ENCODE results near the gene PUS7.
"Not testable (repeated sequence)": the region's sequence is repeated elsewhere in the genome, so short reads cannot be mapped to it uniquely, and the experiment has no call there.

The PUS7 gene

GRCh38 chr7:105442214-105442613 lies 79.9 kb downstream of the PUS7 start:
- DNase-seq = not testable (repeated sequence)

DNA sequence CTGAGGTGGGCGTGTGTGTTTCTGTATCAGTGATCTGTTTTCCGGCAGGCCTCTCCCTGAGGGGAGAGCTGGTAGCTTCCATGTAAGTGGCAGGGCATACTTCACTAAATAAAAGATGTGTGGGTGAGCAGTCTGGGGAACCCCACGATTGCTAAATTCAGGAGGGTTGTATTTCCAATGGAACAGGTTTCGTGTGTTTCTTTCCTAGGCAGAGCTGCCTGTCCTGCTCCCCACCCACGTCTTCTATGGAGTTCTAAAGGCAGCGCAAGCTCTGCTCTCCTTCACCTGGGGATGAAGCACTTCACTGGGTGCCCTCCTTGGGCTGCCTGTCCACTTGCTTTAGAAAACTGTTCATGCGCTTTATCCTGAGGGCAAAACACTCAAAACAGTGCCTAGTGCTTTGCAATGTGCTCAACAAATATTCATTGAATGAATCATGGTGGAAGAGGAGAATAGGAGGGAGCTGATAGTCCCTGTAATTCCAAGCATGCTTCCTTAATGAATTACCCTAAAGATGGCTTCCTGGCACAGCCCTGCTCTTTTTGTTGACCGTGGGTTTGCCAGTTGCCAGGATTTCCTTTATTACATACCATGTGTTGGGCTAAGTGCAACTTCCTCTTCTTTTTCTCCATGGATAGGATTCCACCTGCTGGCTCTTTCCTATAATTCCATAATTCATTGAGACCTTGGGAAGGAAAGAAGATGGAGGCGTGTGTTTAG lies 82.7 kb downstream of the PUS7 start:
- peak; percentile 34 for DNase-seq

DNA sequence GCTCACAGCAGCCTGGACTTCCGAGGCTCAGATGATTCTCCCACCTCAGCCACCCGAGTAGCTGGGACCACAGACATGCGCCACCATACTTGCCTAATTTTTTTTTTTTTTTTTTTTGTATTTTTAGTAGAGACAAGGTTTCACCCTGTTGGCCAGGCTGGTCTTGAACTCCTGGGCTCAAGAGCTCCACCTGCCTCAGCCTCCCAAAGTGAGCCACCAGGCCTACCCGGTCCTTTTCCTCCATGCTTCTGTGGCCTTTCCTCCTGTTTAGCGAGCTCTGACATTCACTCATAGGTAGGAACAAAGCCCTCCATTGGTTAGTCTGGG lies 83.3 kb downstream of the PUS7 start:
- no peak for DNase-seq

DNA sequence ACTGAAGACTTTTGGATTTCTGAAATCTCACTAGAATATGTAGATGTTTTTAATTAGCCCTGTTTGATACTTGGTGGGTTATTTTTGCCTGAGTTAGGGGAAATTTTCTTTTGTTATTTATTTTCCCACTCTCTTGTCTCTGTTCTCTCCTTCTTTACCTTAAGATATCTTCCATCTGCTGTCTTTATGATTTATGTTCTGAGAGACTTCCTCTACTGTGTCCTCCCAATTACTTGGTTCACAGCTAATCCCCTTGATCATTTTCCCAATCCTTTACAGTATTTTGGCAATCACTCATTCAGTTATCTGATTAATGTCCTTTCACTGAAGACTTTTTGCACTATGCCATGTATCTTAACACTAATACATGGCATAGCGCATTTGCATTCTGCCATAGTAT lies 83.8 kb downstream of the PUS7 start:
- DNase-seq = no peak

- not testable (repeated sequence) for DNase-seq
Observed at GRCh38 chr7:105437356-105437755, 84.7 kb downstream of the PUS7 start.

DNA sequence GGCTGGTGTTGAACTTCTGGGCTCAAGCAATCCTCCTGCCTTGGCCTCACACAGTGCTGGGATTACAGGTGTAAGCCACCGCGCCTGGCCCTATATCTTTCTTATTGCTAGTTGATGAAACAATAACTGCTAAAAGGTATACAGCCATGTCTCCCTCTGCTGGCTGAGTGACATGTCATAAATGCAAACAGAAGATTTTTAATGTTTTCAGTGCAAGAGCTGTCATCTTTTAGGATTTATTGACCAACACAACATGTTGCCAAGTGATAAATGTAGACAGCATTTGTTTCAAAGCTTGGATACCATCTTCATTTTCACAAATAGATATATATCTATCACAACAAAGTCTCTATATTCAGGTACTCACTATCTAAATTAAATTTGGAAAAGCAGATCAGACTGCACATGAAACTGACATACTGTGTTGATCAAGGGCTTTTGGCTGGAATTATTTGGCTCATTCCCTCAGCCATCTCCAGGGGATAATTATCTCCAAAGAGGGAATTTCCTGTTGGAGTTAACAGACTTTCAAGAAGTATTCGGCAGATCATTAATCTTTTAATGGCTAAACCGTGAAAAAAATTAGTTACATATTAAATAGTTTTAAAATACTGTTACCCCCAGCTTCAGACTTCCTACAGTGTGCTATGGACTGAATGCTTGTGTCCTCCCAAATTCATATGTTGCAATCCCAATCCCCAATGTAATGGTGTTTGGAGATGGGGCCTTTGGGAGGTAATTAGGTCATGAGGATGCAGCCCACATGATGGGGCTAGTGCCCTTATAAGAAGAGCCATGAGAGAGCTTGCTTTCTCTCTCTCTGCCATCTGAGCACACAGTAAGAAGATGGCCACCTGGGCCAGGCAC lies 92.1 kb downstream of the PUS7 start:
- DNase-seq = peak; percentile 28

DNA sequence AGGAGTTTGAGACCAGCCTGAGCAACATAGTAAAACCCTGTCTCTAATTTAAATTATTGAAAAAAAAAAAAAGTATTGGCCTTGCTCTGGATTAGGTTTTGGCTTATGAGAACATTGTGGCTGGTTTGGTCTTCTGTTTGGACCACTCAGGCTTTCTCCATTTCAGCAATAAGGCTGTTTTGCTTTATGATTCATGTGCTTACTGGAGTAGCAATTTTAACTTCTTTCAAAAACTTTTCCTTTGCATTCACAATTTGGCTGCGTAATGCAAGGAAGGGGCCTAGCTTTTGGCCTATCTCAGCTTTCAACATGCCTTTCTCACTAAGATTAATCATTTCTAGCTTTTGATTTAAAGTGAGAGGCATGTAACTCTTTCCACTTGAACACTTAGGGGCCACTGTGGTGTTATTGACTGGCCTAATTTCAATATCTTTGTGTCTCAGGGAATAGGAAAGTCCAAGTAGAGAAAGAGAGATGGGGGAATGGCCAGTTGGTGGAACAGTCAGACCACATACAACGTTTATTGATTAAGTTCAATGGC lies 95.4 kb downstream of the PUS7 start:
- no peak for DNase-seq

DNA sequence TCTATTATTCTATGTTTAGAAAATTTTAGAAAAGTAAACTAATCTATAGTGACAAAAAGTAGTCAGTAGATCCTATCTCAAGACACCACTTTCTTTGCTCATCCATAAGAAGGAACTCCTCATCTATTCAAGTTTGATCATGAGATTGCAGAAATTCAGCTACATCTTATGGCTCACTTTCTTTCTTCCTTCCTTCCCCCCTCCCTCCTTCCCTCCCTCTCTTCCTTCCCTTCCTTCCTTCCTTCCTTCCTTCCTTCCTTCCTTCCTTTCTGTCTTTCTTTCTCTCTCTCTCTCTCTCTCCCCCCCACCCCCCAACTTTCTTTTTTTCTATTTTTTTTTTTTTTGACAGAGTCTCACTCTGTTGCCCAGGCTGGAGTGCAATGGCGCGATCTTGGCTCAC lies 98.1 kb downstream of the PUS7 start:
- no peak for DNase-seq

- DNase-seq = no peak
Observed at GRCh38 chr7:105413887-105414437, 108.1 kb downstream of the PUS7 start.

DNA sequence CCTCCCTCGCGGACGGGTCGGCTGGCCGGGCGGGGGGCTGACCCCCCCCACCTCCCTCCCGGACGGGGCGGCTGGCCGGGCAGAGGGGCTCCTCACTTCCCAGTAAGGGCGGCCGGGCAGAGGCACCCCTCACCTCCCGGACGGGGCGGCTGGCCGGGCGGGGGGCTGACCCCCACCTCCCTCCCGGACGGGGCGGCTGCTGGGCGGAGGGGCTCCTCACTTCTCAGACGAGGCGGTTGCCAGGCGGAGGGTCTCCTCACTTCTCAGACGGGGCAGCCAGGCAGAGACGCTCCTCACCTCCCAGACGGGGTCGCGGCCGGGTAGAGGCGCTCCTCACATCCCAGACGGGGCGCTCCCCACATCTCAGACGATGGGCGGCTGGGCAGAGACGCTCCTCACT lies 111.3 kb downstream of the PUS7 start:
- DNase-seq = not testable (repeated sequence)

DNA sequence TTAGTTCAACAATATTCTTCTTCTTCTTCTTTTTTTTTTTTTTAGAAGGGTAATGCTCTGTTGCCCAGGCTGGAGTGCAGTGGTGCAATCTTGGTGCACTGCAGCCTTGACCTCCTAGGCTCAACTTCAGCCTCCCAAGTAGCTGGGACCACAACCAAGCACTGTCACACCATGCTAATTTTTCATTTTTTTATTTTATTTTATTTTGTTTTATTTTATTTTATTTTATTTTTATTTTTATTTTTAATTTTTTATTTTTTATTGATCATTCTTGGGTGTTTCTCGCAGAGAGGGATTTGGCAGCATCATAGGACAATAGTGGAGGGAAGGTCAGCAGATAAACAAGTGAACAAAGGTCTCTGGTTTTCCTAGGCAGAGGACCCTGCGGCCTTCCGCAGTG lies 112.3 kb downstream of the PUS7 start:
- DNase-seq = not testable (repeated sequence)

GRCh38 chr7:105408791-105409410 lies 113.2 kb downstream of the PUS7 start:
- no peak for DNase-seq

Data from NCI-H345 (cell line).